ENCODE data around the gene UTS2R. TPM values are rescaled to one million over a fixed set of nuclear protein-coding genes. Genes with fewer than 3 reads are reported as not detected.
"Not testable (repeated sequence)": the region's sequence is repeated elsewhere in the genome, so short reads cannot be mapped to it uniquely, and the experiment has no call there.

UTS2R gene
- total RNA-seq, 1 donor from 2014 or later: not detected

- Histone ChIP-seq H3K27me3 (ENCODE audit: control insufficient read depth, insufficient read depth, low read length) (no peaks in the 10 kb centered on the region), H3K4me3 (ENCODE audit: low read depth, low read length) (no peak overlapping the region), H3K36me3 (ENCODE audit: control insufficient read depth, insufficient read depth, low read length) (no peaks in the 10 kb centered on the region)
- DNase-seq (ENCODE audit: low read depth) (no peak), FAIRE-seq (no peak)
- TF ChIP-seq CTCF (IDR thresholded peaks at IDR 0.05; ENCODE audit: insufficient read depth, low read length, severe bottlenecking): no peak
These were observed 24.9 kb upstream of the UTS2R start for GRCh38 chr17:82346342-82347300.

- not testable (repeated sequence) for H3K4me3 ChIP-seq (ENCODE audit: low read depth, low read length); DNase-seq (ENCODE audit: low read depth); FAIRE-seq
These were observed 23.6 kb upstream of the UTS2R start for GRCh38 chr17:82347994-82348393.

GRCh38 chr17:82348434-82348833, 23.1 kb upstream of the UTS2R start:
- H3K4me3 ChIP-seq (ENCODE audit: low read depth, low read length): no peak overlapping the region
- no peaks in the 10 kb centered on the region for H3K36me3 ChIP-seq (ENCODE audit: control insufficient read depth, insufficient read depth, low read length)
- DNase-seq (ENCODE audit: low read depth) (no peak), FAIRE-seq (no peak)
- H3K27me3 ChIP-seq (ENCODE audit: control insufficient read depth, insufficient read depth, low read length): peaks cover 3% of the 10 kb centered on the region
- TF ChIP-seq CTCF (IDR thresholded peaks at IDR 0.05; ENCODE audit: insufficient read depth, low read length, severe bottlenecking): no peak

More at GRCh38 chr17:82347994-82348393, 23.6 kb upstream of the UTS2R start:
- not testable (repeated sequence) for H3K36me3 ChIP-seq (ENCODE audit: control insufficient read depth, insufficient read depth, low read length); H3K27me3 ChIP-seq (ENCODE audit: control insufficient read depth, insufficient read depth, low read length)

- TF ChIP-seq CTCF (IDR thresholded peaks at IDR 0.05; ENCODE audit: insufficient read depth, low read length, severe bottlenecking): no peak
- Histone ChIP-seq H3K36me3 (ENCODE audit: control insufficient read depth, insufficient read depth, low read length) (no peaks in the 10 kb centered on the region), H3K27me3 (ENCODE audit: control insufficient read depth, insufficient read depth, low read length) (peaks cover 3% of the 10 kb centered on the region), H3K4me3 (ENCODE audit: low read depth, low read length) (no peak overlapping the region)
- FAIRE-seq (no peak), DNase-seq (ENCODE audit: low read depth) (no peak)
These were observed 22.7 kb upstream of the UTS2R start for GRCh38 chr17:82348866-82349265.

- DNase-seq (ENCODE audit: low read depth) (no peak), FAIRE-seq (no peak)
- Histone ChIP-seq H3K27me3 (ENCODE audit: control insufficient read depth, insufficient read depth, low read length) (peaks cover 3% of the 10 kb centered on the region), H3K36me3 (ENCODE audit: control insufficient read depth, insufficient read depth, low read length) (no peaks in the 10 kb centered on the region), H3K4me3 (ENCODE audit: low read depth, low read length) (no peak overlapping the region)
- TF ChIP-seq CTCF (IDR thresholded peaks at IDR 0.05; ENCODE audit: insufficient read depth, low read length, severe bottlenecking): no peak
These were observed 22.3 kb upstream of the UTS2R start for GRCh38 chr17:82349287-82349701.

- DNase-seq (ENCODE audit: low read depth) (no peak), FAIRE-seq (no peak)
- H3K36me3 ChIP-seq (ENCODE audit: control insufficient read depth, insufficient read depth, low read length): no peaks in the 10 kb centered on the region
- H3K27me3 ChIP-seq (ENCODE audit: control insufficient read depth, insufficient read depth, low read length): peaks cover 3% of the 10 kb centered on the region
- no peak for TF ChIP-seq CTCF (IDR thresholded peaks at IDR 0.05; ENCODE audit: insufficient read depth, low read length, severe bottlenecking)
- H3K4me3 ChIP-seq (ENCODE audit: low read depth, low read length): no peak overlapping the region
These were observed 21.2 kb upstream of the UTS2R start for GRCh38 chr17:82350182-82351030.

Measured in bronchial epithelial cell (primary cell).